ENCODE results near the gene LIG1. TPM values are rescaled to one million over a fixed set of nuclear protein-coding genes. Genes with fewer than 3 reads are reported as not detected.

Gene LIG1
- total and polyA plus RNA-seq, 2 donors (not counting 3 experiments of a cell fraction or from before 2014, with no cell fraction given): 64.0 to 94.7 TPM

GRCh38 chr19:48139053-48139452 is 31.1 kb downstream of the LIG1 start:
- DNase-seq (ENCODE audit: low read depth, low spot score) (no peak), FAIRE-seq (no peak)
- Histone ChIP-seq H3K4me2 (ENCODE audit: insufficient read depth, low read length) (no peak overlapping the region), H3K27me3 (ENCODE audit: control insufficient read depth in 2 of 2, insufficient read depth in 2 of 2, low read length in 2 of 2) (no peaks in the 10 kb centered on the region), H3K9me1 (replicated peaks; ENCODE audit: control insufficient read depth, extremely low read depth, insufficient read depth, low read length) (no peaks in the 10 kb centered on the region), H3K27ac (ENCODE audit: insufficient read depth, low read depth, low read length) (no peak overlapping the region), H3K4me1 (ENCODE audit: control insufficient read depth, extremely low read depth, insufficient read depth, low read length) (no peaks in the 10 kb centered on the region), H3K79me2 (ENCODE audit: control insufficient read depth, insufficient read depth, low read length) (no peaks in the 10 kb centered on the region), H3K9me3 (replicated peaks; ENCODE audit: control insufficient read depth, insufficient read depth, low read length) (no peaks in the 10 kb centered on the region), H4K20me1 (replicated peaks; ENCODE audit: control insufficient read depth, extremely low read depth, insufficient read depth, low read length) (no peaks in the 10 kb centered on the region), H2AFZ (ENCODE audit: low read depth, low read length) (no peak overlapping the region), H3K9ac (replicated peaks; ENCODE audit: extremely low read depth, insufficient read depth, low read length) (no peak overlapping the region), H3K36me3 (ENCODE audit: control insufficient read depth in 2 of 2, extremely low read depth in 1 of 2, insufficient read depth in 2 of 2, low read length in 2 of 2) (peaks cover 2 to 9% of the 10 kb centered on the region in 2 experiments), H3K4me3 (replicated peaks in 1 of 3; ENCODE audit: insufficient read depth in 1 of 3, low read depth in 1 of 3, low read length in 3 of 3) (no peak overlapping the region)
- no peak for TF ChIP-seq POLR2A (IDR thresholded peaks at IDR 0.05; ENCODE audit: low read depth, low read length)
- no peak for TF ChIP-seq POLR2AphosphoS5 (IDR thresholded peaks at IDR 0.05; ENCODE audit: insufficient read depth, low read depth, low read length)
- no peak for TF ChIP-seq EZH2 (IDR thresholded peaks at IDR 0.05; ENCODE audit: borderline replicate concordance, low read depth, low read length, severe bottlenecking)
- TF ChIP-seq JUN (IDR thresholded peaks at IDR 0.05; ENCODE audit: borderline replicate concordance, insufficient read depth, insufficient read length, low read depth): no peak
- TF ChIP-seq FOS (IDR thresholded peaks at IDR 0.05; ENCODE audit: borderline replicate concordance, insufficient read depth, low read length): no peak
- CTCF ChIA-PET: no interaction called here
- intact Hi-C loops (cut with micrococcal nuclease) (no loop called here), dilution Hi-C loops (cut with MboI; ENCODE audit: extremely low pct_ligation_motif_present, low sequenced_read_pairs) (no loop called here)
- no TSS peak for BruUV-seq (replicated peaks)
- POLR2A ChIA-PET: no interaction called here

- H3K27ac ChIP-seq (ENCODE audit: insufficient read depth, low read depth, low read length): no peak overlapping the region
- TF ChIP-seq POLR2AphosphoS5 (IDR thresholded peaks at IDR 0.05; ENCODE audit: insufficient read depth, low read depth, low read length): no peak
- no peak for TF ChIP-seq GATA2 (IDR thresholded peaks at IDR 0.05; ENCODE audit: insufficient read depth, insufficient read length, low read depth, low read length)
- no peak for TF ChIP-seq FOS (IDR thresholded peaks at IDR 0.05; ENCODE audit: borderline replicate concordance, insufficient read depth, low read length)
- TF ChIP-seq CTCF (IDR thresholded peaks at IDR 0.05; ENCODE audit: extremely low read depth in 1 of 2, insufficient read depth in 1 of 2, low read depth in 1 of 2, low read length in 2 of 2): no peak
- TF ChIP-seq POLR2A (IDR thresholded peaks at IDR 0.05; ENCODE audit: low read depth, low read length): no peak
- no peak for TF ChIP-seq JUN (IDR thresholded peaks at IDR 0.05; ENCODE audit: borderline replicate concordance, insufficient read depth, insufficient read length, low read depth)
- no peak for TF ChIP-seq EZH2 (IDR thresholded peaks at IDR 0.05; ENCODE audit: borderline replicate concordance, low read depth, low read length, severe bottlenecking)
- no peak for TF ChIP-seq MYC (IDR thresholded peaks at IDR 0.05; ENCODE audit: low read depth, low read length)
- TF ChIP-seq MAX (IDR thresholded peaks at IDR 0.05; ENCODE audit: insufficient read depth, insufficient read length): no peak
- H3K4me3 ChIP-seq (replicated peaks in 1 of 3; ENCODE audit: insufficient read depth in 1 of 3, low read depth in 1 of 3, low read length in 3 of 3): no peak overlapping the region
- no peaks in the 10 kb centered on the region for H4K20me1 ChIP-seq (replicated peaks; ENCODE audit: control insufficient read depth, extremely low read depth, insufficient read depth, low read length)
- H3K9ac ChIP-seq (replicated peaks; ENCODE audit: extremely low read depth, insufficient read depth, low read length): no peak overlapping the region
- peaks cover 2 to 9% of the 10 kb centered on the region in 2 experiments for H3K36me3 ChIP-seq (ENCODE audit: control insufficient read depth in 2 of 2, extremely low read depth in 1 of 2, insufficient read depth in 2 of 2, low read length in 2 of 2)
- FAIRE-seq: no peak
- ChIA-PET POLR2A (no interaction called here), CTCF (interaction anchor here (1.8 to 5.0 kb wide), 2 partner anchors 12 to 15 kb away, joined by 5 to 18 read pairs; no protein-coding TSS in a partner anchor)
- no peak for DNase-seq (ENCODE audit: low read depth, low spot score)
- no peaks in the 10 kb centered on the region for H3K27me3 ChIP-seq (ENCODE audit: control insufficient read depth in 2 of 2, insufficient read depth in 2 of 2, low read length in 2 of 2)
- no peaks in the 10 kb centered on the region for H3K9me1 ChIP-seq (replicated peaks; ENCODE audit: control insufficient read depth, extremely low read depth, insufficient read depth, low read length)
- H3K4me1 ChIP-seq (ENCODE audit: control insufficient read depth, extremely low read depth, insufficient read depth, low read length): no peaks in the 10 kb centered on the region
- dilution Hi-C loops (cut with MboI; ENCODE audit: extremely low pct_ligation_motif_present, low sequenced_read_pairs) (no loop called here), intact Hi-C loops (cut with micrococcal nuclease) (no loop called here)
- BruUV-seq (replicated peaks): no TSS peak
- no peak overlapping the region for H3K4me2 ChIP-seq (ENCODE audit: insufficient read depth, low read length)
- H2AFZ ChIP-seq (ENCODE audit: low read depth, low read length): no peak overlapping the region
- H3K9me3 ChIP-seq (replicated peaks; ENCODE audit: control insufficient read depth, insufficient read depth, low read length): no peaks in the 10 kb centered on the region
- no peaks in the 10 kb centered on the region for H3K79me2 ChIP-seq (ENCODE audit: control insufficient read depth, insufficient read depth, low read length)
Observed at GRCh38 chr19:48137411-48137810, 32.7 kb downstream of the LIG1 start.

Data from endothelial cell of umbilical vein (primary cell).